Stimulated activated CD4-positive, alpha-beta T cell treated with anti-CD3 and anti-CD28 coated beads, Interleukin-4, amount 100 ng/mL, for 48 hours (primary cell): ENCODE measurements around the gene ILRUN.
"Not testable (repeated sequence)": the region's sequence is repeated elsewhere in the genome, so short reads cannot be mapped to it uniquely, and the experiment has no call there.

Experiments used
- DNase-seq, 2 donors: peaks; one replicate each; pipeline ENCODE4 v3.0.0-alpha.2; 2020; ENCODE audit warnings: low read depth in 2 of 2

ILRUN gene

DNA sequence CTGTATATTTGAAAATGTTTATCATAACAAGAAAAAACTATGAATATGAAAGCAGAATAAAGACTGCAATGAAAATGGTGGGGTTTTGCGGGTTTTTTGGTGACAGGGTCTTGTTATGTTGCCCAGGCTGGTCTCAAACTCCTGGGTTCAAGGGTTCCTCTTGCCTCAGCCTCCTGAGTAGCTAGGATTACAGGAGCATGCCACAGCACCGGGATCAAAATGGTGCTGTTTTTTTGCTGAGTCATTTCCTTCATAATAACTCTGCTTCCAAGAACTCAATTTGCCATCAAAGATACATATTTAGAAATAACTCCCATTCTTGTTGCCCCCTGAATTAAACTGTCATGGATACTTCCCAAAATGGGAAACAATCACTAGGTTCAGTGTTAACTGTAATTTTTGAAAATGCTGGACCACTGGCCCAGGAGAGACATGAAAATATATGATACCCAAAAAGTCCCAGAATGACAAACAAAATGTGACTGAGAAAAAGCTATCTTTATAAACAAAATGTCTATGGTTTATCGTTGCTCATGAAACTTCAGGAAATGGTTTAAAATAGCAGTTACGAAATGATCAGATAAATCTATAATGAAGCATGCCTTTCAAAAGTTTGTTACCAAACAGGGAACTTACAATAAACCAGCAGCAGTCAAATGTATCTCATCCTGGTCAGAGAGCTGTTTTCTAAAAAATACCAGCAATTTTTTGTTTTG lies 32.2 kb downstream of the ILRUN start:
- no peak for DNase-seq

DNA sequence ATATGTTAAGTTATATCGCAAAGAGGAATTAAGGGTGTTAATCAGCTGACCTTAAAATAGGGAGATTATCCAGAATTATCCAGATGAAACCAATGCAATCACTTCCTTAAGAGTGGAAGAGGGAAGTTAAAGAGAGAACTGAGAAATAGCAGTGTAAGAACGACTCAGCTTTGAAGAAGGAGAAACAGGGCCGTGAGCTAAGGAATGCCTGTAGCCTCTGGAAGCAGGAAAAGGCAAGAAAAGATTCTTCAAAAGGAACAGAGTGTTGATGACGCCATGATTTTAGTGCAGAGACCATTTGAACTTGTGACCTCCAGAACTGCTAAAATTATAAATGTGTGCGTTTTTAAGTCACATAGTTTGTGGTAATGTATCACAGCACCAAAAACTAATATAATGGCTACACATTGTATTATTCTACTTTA lies 32.7 kb downstream of the ILRUN start:
- no peak for DNase-seq

DNA sequence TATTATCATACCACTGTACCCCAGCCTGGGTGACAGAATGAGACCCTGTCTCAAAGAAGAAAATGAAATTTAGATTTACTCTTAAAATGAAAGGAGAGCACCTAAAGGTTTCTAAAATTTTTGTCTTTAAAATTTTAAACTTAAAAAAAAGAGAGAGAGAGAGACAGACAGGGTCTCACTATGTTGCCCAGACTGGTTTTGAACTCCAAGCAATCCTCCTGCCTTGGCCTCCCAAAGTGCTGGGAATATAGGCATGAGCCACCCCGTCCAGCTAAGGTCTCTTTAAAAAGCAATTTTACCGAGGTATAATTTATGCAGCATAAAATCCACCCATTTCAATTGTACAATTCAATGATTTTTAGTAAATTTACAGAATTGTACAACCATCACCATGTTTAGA lies 33.2 kb downstream of the ILRUN start:
- no peak for DNase-seq

DNA sequence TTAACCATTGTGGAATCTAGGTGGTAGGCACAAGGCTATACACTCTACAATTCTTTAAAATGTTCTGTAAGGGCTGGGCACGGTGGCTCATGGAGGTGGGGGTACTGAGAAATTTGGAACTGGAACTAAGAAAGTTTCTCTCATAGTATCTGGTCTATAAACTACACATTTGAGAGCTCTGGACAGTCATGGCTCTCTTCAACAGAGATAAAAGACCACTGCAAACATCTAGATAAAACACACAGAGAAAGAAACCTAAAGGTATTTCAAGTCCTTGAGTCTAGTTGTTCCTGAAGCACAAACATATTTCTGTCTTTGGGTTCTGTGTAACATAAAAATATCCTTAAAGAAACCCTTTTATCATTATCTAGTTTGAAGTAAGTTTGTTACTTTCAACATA lies 35.2 kb downstream of the ILRUN start:
- DNase-seq, result no peak

DNA sequence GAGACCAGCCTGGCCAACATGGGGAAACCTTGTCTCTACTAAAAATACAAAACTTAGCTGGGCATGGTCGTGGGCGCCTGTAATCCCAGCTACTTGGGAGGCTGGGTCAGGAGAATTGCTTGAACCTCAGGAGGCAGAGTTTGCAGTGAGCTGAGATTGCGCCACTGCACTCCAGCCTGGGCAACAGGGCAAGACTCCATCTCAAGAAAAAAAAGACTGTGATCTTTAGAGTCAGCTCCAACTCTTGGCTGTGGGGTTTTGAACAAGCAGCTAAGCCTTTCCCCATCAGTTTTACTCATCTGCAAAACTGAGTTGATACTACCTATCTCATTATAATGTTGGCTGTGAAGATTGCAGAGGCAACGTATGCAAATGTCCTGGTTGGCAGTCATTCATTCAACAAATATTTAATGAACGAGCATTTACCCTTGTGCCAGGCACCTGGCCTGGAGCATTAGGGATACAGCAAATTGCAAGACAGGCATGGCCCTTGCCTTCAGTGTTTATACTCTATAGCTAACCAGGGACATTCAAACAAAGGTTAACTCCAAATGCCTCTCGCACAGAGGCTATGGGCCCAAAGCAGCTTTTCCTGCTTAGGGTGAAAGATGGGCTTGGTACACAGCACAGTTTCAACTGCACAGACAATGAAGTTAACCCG lies 37.8 kb downstream of the ILRUN start:
- DNase-seq, result no peak

DNA sequence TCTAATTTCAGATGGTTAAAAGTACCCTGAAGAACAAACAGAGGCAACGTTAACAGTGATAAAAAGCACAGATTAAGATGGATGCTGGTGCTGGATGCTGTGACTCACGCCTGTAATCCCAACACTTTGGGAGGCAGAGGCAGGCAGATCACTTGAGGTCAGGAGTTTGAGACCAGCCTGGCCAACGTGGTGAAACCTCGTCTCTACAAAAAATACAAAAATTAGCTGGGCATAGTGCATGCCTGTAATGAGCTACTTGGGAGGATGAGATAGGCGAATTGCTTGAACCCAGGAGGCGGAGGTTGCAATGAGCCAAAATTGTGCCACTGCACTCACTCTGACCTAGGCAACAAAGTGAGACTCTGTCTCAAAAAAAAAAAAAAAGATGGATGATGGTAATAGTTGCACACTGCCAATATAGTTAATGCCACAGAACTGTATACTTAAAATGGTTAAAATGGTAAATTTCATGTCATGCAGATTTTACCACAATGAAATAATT lies 38.5 kb downstream of the ILRUN start:
- not testable (repeated sequence) for DNase-seq

DNA sequence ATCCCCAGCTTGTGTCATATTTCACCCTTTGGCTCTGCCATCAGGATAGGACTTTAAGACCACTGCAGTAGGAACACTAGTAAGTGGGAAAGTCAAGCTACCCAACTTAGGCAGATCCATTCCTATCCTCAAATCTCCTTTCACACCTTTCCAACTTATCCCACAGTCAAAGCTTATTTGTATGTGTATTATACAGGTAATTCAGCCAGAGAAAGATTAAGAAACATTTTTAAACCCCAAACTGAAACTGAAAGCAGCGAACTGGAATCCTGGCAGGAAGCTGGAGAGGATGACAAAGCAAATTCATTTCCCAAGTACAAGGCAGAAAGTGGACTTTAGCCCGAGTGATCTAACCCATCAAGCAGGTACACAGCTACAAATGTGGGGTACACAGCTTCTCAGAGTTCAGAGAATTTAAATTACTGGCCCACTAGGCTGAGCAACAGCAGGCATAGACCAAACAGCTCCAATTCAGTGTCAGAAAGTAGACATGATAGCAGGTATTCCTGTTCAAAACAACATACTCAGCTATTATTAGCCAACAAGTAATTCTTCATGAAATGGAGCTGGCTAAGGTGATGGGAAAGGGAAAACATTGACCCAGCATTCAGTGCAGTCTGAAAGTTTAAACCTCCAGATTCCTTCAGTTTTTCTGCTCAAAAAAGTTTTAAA lies 39.1 kb downstream of the ILRUN start:
- DNase-seq, result no peak

DNA sequence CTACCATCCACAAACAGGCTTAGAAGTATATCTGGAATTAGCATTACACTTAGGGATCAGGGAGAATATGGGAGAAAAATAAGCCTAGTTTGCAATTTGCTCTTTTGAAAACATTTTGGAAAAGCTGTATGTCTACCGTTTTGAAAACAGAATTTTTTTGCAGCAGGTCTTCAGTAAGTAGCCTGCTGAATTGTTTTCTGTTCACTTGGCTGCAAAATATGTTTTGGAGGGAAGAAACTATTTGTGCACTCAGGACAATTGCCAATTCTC lies 39.6 kb downstream of the ILRUN start:
- DNase-seq, result no peak

DNA sequence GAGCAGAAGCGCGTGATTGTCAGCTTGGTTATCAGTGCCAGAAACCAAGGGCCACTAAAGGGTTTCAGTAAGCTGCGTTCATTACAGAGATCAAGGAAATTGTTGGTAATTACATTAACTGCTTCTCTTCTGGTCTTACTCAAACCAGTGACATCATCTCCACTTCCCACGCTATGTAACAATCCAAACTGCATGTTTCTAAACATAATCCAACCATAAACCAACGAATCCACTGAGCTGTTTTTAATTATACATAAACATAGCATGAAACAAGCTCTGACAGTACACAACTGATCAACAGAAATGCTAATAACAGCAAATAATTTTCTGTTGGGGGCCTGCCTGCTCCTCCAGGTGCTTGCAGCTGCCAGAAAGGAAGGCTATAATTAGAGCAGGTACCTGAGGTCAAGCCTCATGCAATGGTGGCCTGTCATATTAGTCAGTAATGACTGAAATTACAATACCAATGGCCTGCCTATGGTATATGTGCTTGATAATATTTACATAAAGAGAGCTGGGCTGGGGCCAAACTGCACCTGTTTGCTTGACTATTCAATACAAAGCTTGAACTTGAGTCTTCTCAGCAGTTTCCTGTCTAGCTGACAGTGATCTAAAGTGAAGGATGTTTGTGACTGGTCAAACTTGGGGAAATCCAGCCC lies 40.1 kb downstream of the ILRUN start:
- peak in 1 of 2 donors; percentile 38 for DNase-seq

DNA sequence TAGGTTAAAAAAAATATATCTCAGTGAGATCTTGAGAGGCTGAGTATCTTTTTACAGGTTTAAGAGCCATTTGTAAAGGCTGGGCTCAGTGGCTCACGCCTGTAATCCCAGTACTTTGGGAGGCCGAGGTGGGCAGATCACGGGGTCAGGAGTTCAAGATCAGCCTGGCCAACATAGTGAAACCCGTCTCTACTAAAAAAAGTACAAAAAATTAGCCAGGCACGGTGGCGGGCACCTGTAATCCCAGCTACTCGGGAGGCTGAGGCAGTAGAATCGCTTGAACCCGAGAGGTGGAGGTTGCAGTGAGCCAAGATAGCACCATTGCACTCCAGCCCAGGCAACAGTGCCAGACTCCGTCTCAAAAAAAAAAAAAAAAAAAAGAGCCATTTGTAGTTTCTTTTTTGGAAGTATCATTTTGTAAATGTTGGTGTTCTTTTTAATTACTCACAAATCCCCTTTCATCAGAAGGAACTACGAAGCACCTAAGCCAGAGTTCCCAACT lies 40.6 kb downstream of the ILRUN start:
- not testable (repeated sequence) for DNase-seq

DNA sequence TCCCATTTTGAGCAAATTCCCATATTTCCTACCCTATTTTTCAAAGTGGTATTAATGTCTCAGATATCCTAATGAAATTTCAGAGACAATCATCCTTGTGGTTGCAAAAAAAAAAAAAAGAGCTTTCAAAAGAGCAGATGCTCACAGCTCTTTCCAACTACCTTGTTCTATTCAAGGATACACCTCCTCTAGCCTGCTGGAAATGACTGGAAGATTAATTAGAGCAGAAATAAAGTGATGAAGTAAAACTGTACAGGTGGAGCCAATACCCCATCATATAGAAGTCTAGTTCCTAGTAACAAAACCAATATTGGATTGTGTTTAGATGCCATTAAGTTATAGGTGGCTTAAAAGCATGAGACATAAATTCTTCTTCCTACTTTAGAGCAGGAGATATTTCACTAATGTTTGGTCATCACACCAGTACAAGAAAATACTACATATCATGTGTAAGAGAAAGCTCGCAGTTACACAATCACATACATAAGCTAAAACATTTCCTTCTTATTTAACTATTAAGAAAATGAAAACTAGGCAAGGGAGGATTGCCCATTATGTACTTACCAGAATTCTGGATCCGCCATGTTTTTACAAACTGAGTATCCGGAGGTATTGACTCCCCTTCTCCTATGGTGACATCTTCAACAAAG lies 42.4 kb downstream of the ILRUN start:
- DNase-seq, result no peak

DNA sequence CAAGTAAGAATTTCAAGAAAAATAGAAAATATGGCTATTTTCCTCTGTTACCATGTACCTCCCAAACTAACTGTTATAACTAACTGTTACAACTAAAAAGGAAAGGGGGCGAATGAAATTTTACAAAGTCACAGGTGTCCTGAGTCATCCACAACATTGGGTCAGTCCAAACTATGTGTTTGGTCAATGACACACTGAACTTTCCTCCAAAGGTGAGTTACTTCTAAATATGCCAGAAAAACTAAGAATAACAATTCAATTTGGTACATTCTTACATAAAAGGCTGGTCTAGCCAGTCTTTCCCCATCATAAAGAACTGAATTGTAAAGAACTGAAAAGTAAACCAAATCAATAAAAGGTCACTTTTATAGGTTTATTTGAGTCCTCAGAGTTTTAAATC lies 44.3 kb downstream of the ILRUN start:
- no peak for DNase-seq

DNA sequence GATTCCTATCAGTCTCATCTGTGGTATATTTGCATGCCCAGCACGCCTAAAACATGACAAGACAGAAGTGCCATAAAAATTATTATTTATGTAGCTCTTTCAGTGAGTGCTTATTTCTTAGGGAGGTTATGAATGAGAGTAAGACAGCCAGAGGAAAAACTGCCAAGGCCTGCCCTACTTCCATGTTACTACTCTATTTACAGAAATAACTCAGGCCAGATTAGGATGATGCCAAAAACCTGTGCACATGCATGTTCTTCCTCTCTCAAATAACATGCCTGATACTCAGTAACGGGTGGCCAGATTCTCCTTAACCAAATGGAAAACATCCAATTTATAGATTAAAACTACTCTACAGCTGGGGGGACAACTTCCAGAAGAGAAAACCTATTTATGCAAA lies 45.7 kb downstream of the ILRUN start:
- no peak for DNase-seq

DNA sequence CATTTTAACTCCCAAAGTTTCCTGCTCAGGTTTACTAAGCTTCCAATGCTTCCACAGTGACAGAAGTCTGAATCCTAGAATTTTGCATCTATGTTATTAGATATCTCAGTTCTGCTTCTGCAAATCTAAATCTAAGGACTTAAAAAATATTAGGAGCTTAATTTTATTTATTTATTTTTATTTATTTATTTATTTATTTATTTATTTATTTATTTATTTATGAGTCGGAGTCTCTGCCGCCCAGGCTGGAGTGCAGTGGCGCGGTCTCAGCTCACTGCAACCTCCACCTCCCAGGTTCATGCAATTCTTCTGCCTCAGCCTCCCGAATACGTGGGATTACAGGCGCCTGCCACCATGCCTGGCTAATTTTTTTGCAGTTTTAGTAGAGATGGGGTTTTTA lies 46.3 kb downstream of the ILRUN start:
- not testable (repeated sequence) for DNase-seq

DNA sequence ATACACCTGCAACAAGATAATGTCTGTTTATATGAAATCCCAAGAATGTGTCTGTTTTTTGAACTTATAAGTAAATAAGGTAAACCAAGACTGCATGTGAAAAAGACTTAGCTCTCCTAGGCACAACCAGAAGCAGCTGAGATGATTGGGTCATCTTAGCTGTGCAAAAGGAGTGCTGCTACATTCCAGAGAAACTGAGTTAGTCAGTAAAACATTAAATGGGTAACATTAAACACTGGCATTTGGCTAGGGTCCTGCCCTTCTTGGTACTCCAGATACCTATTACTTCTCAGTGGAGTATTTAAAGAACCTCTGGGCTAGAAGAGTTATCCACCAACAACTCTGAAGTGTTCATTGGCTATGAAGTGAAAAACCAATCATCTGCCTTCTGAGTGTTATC lies 47.8 kb downstream of the ILRUN start:
- no peak for DNase-seq
